ENCODE results near the gene RBM47.
A peak's percentile ranks its signal among the peaks of the same experiment; 100 is the strongest.
"Not testable (repeated sequence)": the region's sequence is repeated elsewhere in the genome, so short reads cannot be mapped to it uniquely, and the experiment has no call there.

RBM47 gene

GRCh38 chr4:40489961-40490360 lies 139.7 kb downstream of the RBM47 start:
- DNase-seq: no peak

- no peak for DNase-seq
Measured at GRCh38 chr4:40486534-40486933, 143.1 kb downstream of the RBM47 start.

DNA sequence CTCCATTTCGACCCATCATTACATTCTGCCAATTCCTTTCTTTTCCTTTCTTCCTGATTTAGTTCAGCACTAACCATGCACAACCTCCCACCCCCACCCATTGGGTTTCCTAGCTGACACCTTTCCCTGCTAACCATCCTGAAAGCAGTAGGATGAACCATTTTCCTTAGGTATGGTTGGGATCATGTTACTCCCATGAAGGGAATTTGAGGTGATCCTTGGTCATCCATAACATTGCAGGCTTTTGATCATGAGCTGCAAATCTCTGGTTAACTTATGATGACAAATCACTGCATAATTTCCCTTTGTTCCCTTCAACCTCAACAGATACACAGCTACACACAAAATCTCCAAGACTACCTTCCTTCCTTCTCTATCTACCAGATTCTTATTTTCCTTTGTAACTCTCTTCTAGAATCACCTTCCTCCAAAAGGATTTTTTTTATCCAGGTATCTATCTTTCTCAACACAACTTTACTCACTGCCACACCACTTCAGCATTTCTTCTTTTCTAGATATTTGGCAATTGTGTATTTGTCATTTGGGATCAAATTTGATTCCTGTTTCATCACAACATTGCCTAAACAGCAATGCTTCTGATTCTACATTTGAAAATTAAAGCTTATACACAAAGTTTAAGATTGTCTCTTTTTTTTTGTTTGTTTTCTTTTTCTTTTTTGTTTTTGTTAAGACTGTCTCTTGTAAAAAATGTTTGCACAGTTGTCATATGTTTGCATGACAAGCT lies 145.1 kb downstream of the RBM47 start:
- DNase-seq: no peak

DNA sequence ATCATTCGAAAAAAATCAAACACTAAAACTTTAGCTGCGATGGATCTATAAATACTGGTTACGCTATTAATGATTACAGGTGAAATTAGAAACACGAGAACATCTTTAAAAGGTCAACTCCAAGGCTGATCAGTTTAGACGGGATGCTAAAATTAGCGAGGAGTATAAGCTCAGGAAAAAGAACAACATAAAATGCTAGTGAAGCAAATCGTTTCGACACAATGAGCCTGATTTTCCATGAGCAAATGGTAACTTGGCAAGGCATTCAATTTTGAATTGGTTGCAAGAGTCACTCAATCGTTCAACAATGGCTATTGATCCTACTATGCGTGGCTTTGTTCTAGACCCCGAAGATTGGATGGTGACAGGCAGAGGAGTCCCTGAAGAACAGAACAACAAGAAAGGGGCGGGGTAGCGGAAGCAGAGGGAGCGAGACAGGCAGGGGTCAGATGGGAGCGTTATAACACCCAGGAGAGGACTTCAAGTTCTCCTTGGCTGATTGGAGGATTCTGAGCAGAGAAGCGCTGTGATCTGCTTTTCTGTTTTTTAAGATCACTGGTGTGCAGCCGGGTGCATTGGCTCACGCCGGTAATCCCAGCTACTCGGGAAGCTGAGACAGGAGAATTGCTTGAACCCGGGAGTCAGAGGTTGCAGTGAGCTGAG lies 146.5 kb downstream of the RBM47 start:
- DNase-seq: peak; percentile 33

GRCh38 chr4:40481977-40482376 lies 147.7 kb downstream of the RBM47 start:
- DNase-seq: no peak

GRCh38 chr4:40480291-40480690 lies 149.4 kb downstream of the RBM47 start:
- DNase-seq: no peak

DNA sequence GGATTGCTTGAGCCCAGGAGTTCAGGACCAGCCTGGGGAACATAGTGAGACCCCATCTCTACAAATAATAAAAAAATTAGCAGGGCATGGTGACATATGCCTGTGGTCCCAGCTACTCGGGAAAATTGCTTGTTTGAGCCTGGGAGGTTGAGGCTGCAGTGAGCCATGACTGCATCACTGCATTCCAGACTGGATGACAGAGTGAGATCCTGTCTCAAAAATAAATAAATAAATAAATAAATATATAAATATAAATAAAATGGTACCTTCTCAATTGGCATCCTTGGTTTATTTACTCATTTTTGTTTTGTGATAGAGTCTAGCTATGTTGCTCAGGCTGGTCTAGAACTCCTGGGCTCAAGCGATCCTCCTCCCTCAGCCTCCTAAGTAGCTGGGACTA lies 150.3 kb downstream of the RBM47 start:
- DNase-seq: no peak

DNA sequence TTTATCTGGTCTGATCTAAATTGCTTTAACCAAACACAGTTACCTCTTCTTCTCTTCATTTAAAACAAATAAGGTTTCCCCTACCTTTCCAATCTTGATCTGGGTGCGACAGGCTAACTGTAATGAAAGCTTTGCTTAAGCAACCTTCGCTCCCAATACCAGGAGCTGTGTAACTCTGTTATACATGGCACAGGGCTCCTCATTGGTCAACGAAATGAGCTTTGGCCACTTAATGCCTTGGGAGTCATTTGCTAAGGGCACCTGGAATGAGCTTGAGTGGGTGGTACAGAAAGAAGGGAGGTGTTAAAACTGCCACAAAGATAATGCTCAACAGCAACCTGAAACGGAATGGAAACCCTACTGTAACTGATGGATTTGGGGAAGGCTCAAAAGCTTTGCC lies 154.1 kb downstream of the RBM47 start:
- no peak for DNase-seq

- peak; percentile 33 for DNase-seq
Measured at GRCh38 chr4:40473578-40474388, 155.9 kb downstream of the RBM47 start.

GRCh38 chr4:40471923-40472322 lies 157.7 kb downstream of the RBM47 start:
- no peak for DNase-seq

DNA sequence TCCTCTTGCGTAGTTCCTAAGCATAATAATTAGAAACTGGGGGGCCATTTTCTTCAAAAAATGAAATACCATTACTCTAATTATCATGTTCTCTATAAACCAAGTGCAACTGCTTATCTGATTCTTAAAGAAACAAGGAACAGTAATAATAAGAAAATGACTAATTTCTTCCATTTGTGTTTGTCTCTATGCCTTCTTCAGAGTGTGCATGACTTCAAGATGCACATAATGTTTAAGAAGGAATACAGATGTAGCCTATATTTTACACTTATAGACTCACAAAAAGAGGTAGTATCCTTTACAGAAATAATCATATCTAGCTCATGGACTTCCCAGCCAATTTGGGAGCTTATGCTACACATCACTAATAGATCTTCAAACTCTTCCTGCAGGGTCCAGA lies 162.9 kb downstream of the RBM47 start:
- no peak for DNase-seq

GRCh38 chr4:40462326-40462725 lies 167.3 kb downstream of the RBM47 start:
- DNase-seq: no peak

GRCh38 chr4:40461879-40462278 lies 167.8 kb downstream of the RBM47 start:
- DNase-seq: no peak

DNA sequence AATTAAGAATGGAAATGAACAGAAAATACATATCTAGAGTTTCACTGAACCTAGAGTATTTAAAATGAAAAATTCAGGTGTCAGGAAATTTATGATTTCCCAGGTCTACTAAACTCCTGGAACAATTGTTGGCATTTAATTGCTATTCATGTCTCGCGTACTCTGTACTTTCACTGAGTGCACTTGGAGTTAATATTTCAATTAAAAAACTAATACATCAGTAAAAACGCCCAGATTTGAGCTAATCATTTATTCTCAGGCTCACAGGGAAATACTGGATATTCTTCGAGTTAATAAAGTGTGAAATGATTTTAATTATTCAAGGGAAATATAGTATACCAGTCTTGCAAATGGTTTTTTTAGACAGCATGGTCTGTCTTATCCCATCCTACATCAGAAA lies 168.6 kb downstream of the RBM47 start:
- DNase-seq: no peak

GRCh38 chr4:40458683-40459082 lies 171.0 kb downstream of the RBM47 start:
- no peak for DNase-seq

DNA sequence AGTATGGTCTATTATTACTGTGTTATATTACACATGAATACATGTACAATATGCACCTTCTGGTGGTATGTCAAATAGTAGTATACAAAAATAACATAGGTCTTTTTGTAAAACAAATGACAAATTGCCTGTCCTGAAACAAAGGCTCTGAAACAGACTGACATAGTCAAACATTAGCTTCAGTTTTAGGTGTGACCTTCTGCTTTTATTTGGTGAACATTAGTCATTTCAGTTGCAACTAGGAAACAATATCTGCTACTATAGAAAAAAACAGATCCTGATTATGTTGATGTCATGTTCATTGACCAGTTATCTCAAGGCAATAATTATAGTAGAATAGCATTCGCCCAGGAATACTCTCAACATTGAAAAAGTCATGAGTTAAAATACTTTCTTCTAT lies 171.6 kb downstream of the RBM47 start:
- DNase-seq: no peak

- no peak for DNase-seq
Measured at GRCh38 chr4:40455340-40455902, 174.2 kb downstream of the RBM47 start.

- no peak for DNase-seq
Measured at GRCh38 chr4:40454816-40455215, 174.8 kb downstream of the RBM47 start.

- no peak for DNase-seq
Measured at GRCh38 chr4:40453912-40454311, 175.8 kb downstream of the RBM47 start.

- DNase-seq: no peak
Measured at GRCh38 chr4:40448875-40449274, 180.8 kb downstream of the RBM47 start.

GRCh38 chr4:40446839-40447238 lies 182.8 kb downstream of the RBM47 start:
- no peak for DNase-seq

GRCh38 chr4:40446261-40446750 lies 183.4 kb downstream of the RBM47 start:
- not testable (repeated sequence) for DNase-seq

GRCh38 chr4:40445671-40446070 lies 184.0 kb downstream of the RBM47 start:
- no peak for DNase-seq
